HepG2 (cell line): ENCODE measurements around the gene ERFL. TPM values are rescaled to one million over a fixed set of nuclear protein-coding genes. Genes with fewer than 3 reads are reported as not detected.

Experiments
- ARHGAP35 ChIP-seq: sonication (generic); formaldehyde crosslinking; IDR thresholded peaks from 2 replicates; pipeline ENCODE4 v1.9.0; 2022; ENCODE audit warnings: mild to moderate bottlenecking, inconsistent platforms, moderate library complexity, missing genetic modification reagents, borderline replicate concordance
- E2F1 ChIP-seq: sonication (generic); formaldehyde crosslinking; IDR thresholded peaks from 2 replicates; pipeline ENCODE4 v1.5.0; 2020; ENCODE audit warnings: missing genetic modification reagents
- ERF ChIP-seq: IDR thresholded peaks from 2 replicates; pipeline ENCODE4 v1.6.1; 2018; ENCODE audit warnings: missing biosample characterization, missing genetic modification reagents
- GABPA ChIP-seq, 2 experiments: IDR thresholded peaks; 2 replicates each; pipeline ENCODE4 v1.6.1; 2011 to 2016; ENCODE audit warnings: low read depth in 2 of 2, low read length in 1 of 2, missing biosample characterization in 1 of 2, missing genetic modification characterization in 1 of 2
- GRHL1 ChIP-seq: sonication (generic); formaldehyde crosslinking; conservative IDR thresholded peaks from 2 replicates; pipeline ENCODE4 v1.8.0; 2022; ENCODE audit warnings: missing genetic modification reagents
- KDM3A ChIP-seq: IDR thresholded peaks from 2 replicates; pipeline ENCODE4 v1.6.1; 2018; ENCODE audit warnings: low read depth, missing compliant biosample characterization
- KLF15 ChIP-seq: sonication (generic); formaldehyde crosslinking; IDR thresholded peaks from 2 replicates; pipeline ENCODE4 v1.8.1; 2023; ENCODE audit warnings: borderline replicate concordance, mild to moderate bottlenecking, inconsistent platforms, missing genetic modification reagents, mixed read lengths
- MAX ChIP-seq: IDR thresholded peaks from 2 replicates; pipeline ENCODE4 v1.6.1; 2012; ENCODE audit warnings: inconsistent platforms
- ONECUT2 ChIP-seq: sonication (generic); formaldehyde crosslinking; IDR thresholded peaks from 2 replicates; pipeline ENCODE4 v1.4.0; 2020; ENCODE audit warnings: missing genetic modification reagents
- SMYD3 ChIP-seq: sonication (generic); formaldehyde crosslinking; IDR thresholded peaks from 2 replicates; pipeline ENCODE4 v1.8.1; 2023; ENCODE audit warnings: mild to moderate bottlenecking, missing genetic modification reagents
- TBX2 ChIP-seq: sonication (generic); formaldehyde crosslinking; IDR thresholded peaks from 2 replicates; pipeline ENCODE4 v1.5.0; 2020; ENCODE audit warnings: missing genetic modification reagents, mild to moderate bottlenecking, borderline replicate concordance
- ZBTB21 ChIP-seq: sonication (generic); formaldehyde crosslinking; IDR thresholded peaks from 2 replicates; pipeline ENCODE4 v1.4.0; 2020; ENCODE audit warnings: missing genetic modification reagents
- ZC3H13 ChIP-seq: sonication (generic); formaldehyde crosslinking; IDR thresholded peaks from 2 replicates; pipeline ENCODE4 v1.8.1; 2023; ENCODE audit warnings: mild to moderate bottlenecking, missing genetic modification reagents, moderate library complexity
- ZFP62 ChIP-seq: sonication (generic); formaldehyde crosslinking; IDR thresholded peaks from 2 replicates; pipeline ENCODE4 v1.4.0; 2020; ENCODE audit warnings: missing genetic modification reagents
- ZNF24 ChIP-seq: fragments of 450-650 bp; IDR thresholded peaks from 2 replicates; pipeline ENCODE4 v1.6.1; 2017; ENCODE audit warnings: antibody characterized with exemption, mild to moderate bottlenecking
- ZNF275 ChIP-seq: sonication (generic); formaldehyde crosslinking; IDR thresholded peaks from 2 replicates; pipeline ENCODE4 v1.8.0; 2022; ENCODE audit warnings: missing genetic modification reagents, mild to moderate bottlenecking, inconsistent platforms, borderline replicate concordance
- ZNF276 ChIP-seq: sonication (generic); formaldehyde crosslinking; IDR thresholded peaks from 2 replicates; pipeline ENCODE4 v1.4.0; 2020; ENCODE audit warnings: mild to moderate bottlenecking, low read depth, missing genetic modification reagents
- ZNF317 ChIP-seq: sonication (generic); formaldehyde crosslinking; IDR thresholded peaks from 2 replicates; pipeline ENCODE4 v1.5.0; 2020; ENCODE audit warnings: mild to moderate bottlenecking, missing genetic modification reagents
- ZNF432 ChIP-seq: sonication (generic); formaldehyde crosslinking; IDR thresholded peaks from 2 replicates; pipeline ENCODE4 v1.5.0; 2020; ENCODE audit warnings: missing genetic modification reagents, mild to moderate bottlenecking, borderline replicate concordance
- ZNF451 ChIP-seq: sonication (generic); formaldehyde crosslinking; IDR thresholded peaks from 2 replicates; pipeline ENCODE4 v1.5.0; 2020; ENCODE audit warnings: mild to moderate bottlenecking, missing genetic modification reagents
- ZNF749 ChIP-seq: sonication (generic); formaldehyde crosslinking; IDR thresholded peaks from 2 replicates; pipeline ENCODE4 v1.8.0; 2022; ENCODE audit warnings: mild to moderate bottlenecking, missing genetic modification reagents, moderate library complexity, borderline replicate concordance
- ZNF761 ChIP-seq: sonication (generic); formaldehyde crosslinking; conservative IDR thresholded peaks from 2 replicates; pipeline ENCODE4 v1.4.0; 2020; ENCODE audit warnings: mild to moderate bottlenecking, missing genetic modification reagents
- ZNF776 ChIP-seq: sonication (generic); formaldehyde crosslinking; IDR thresholded peaks from 2 replicates; pipeline ENCODE4 v1.4.0; 2020; ENCODE audit warnings: mild to moderate bottlenecking, missing genetic modification reagents
- polyA plus RNA-seq, 8 experiments: library from polyadenylated mRNA; depleted of rRNA in 3 of 8; stranded (reverse) in 7 of 8; unstranded in 1 of 8; fragments of >200 nt; fragmentation: Illumina TruSeq in 4 of 8; extraction: Trizol in 4 of 8; gene quantifications; 2 replicates each; pipeline versions ENCODE4 v1.2.1 to v1.2.3, GENCODE V29; 2011 to 2016; ENCODE audit warnings: low read depth in 4 of 8, missing spikeins in 1 of 8, mixed read lengths in 1 of 8; ENCODE audit not compliant: insufficient read depth in 1 of 8
- total RNA-seq, 5 experiments: library from RNA; depleted of rRNA; stranded (reverse); fragments of >200 nt; fragmentation: Illumina TruSeq; extraction: Trizol; gene quantifications; 2 replicates each; pipeline ENCODE4 v1.2.3, GENCODE V29; 2016; ENCODE audit warnings: low read depth in 1 of 5

The ERFL gene
- total and polyA plus RNA-seq, 2 of the 13 experiments (the other 11 are each of a cell fraction or from before 2014, with no cell fraction given), result not detected

- TF ChIP-seq ARHGAP35, result 0 out of 2 replicates have a peak, but pooled peaks have one; percentile 31
- TF ChIP-seq GABPA (IDR thresholded peaks at IDR 0.05; ENCODE audit: low read depth, low read length), result peak; percentile 85
- TF ChIP-seq GABPA (CRISPR knock-in tag; IDR thresholded peaks at IDR 0.05; ENCODE audit: low read depth), result peak; percentile 97
- peak; percentile 47; the same call in 1 of the 2 replicates for TF ChIP-seq ERF
- TF ChIP-seq ONECUT2 (CRISPR knock-in tag), result no peak
- peak; percentile 73; the same call in 1 of the 2 replicates for TF ChIP-seq SMYD3 (CRISPR knock-in tag)
- TF ChIP-seq ZNF276 (CRISPR knock-in tag), result no peak; the same call in none of the 2 replicates
- no peak; the same call in 1 of the 2 replicates for TF ChIP-seq ZNF451 (CRISPR knock-in tag)
- TF ChIP-seq GRHL1 (CRISPR knock-in tag), result no peak
- TF ChIP-seq MAX, result peak; percentile 84
- TF ChIP-seq ZNF776, result peak; percentile 50
- no peak for TF ChIP-seq ZC3H13 (CRISPR knock-in tag)
- TF ChIP-seq KDM3A (CRISPR knock-in tag), result no peak
- peak; percentile 80 for TF ChIP-seq ZNF275
- no peak for TF ChIP-seq ZNF432 (CRISPR knock-in tag)
- peak; percentile 33; the same call in 1 of the 2 replicates for TF ChIP-seq E2F1 (CRISPR knock-in tag)
- TF ChIP-seq ZFP62 (CRISPR knock-in tag), result no peak
- TF ChIP-seq ZNF24, result no peak
- 0 out of 2 replicates have a peak, but pooled peaks have one; percentile 13 for TF ChIP-seq ZBTB21 (CRISPR knock-in tag)
- TF ChIP-seq KLF15, result no peak; the same call in 1 of the 2 replicates
- TF ChIP-seq TBX2 (CRISPR knock-in tag), result peak; percentile 72; the same call in 1 of the 2 replicates
- TF ChIP-seq ZNF761 (CRISPR knock-in tag), result no peak
- TF ChIP-seq ZNF749 (CRISPR knock-in tag), result no peak
- peak; percentile 85 for TF ChIP-seq ZNF317 (CRISPR knock-in tag)
These were observed 68.4 kb downstream of the ERFL start, which contains the start of gene RPS19 (continued) for GRCh38 chr19:41859618-41860418.
